ENCODE results near the gene LARGE2. TPM values are rescaled to one million over a fixed set of nuclear protein-coding genes. Genes with fewer than 3 reads are reported as not detected.

The LARGE2 gene
- total and polyA plus RNA-seq, 2 of the 13 experiments (the other 11 are each of a cell fraction or from before 2014, with no cell fraction given) = 8.5 to 21.6 TPM

DNA sequence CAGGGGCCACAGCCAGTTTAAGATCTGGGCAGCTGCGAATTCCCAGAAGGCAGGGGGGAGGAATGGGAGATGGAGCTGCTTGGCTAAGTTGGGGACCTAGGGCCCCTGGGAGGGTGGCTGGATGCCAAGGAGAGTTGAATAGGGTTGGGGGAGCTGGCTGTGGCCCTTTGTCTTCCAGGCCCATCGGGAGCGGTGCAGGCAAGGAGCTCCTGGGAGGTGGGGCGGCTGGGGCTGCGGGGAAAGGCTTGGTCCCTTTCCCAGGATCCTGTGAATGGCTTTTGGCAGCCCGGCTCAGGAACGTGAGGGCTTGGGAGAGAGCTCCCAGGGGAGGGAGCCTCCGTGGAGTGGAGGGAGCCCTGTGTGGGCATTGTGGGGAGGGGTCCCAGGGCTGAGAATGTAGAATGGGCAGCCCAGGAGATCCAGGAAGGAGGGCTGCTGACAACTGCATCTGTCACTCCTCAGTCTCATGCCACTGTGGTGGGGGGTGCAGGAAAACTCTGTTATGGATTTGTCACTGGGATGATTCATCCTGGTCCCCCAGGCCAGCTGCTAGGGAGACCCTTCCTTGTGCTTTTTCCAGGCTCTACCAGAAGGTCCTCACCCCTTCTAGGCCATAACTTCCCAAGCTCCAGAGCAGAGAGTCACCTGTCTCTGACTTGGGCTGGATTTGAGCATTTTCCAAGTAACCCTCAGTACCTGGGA, 21.4 kb upstream of the LARGE2 start:
- intact Hi-C loops (cut with micrococcal nuclease; ENCODE audit: unreplicated experiment) = no loop called here
- no peak overlapping the region for H3K27ac ChIP-seq (ENCODE audit: extremely low read length, insufficient read depth, low read length)
- no TSS peak for BruUV-seq (replicated peaks)
- no peak overlapping the region for H2AFZ ChIP-seq (ENCODE audit: low read length)
- no peak for ATAC-seq
- no peaks in the 10 kb centered on the region for H3K9me3 ChIP-seq (ENCODE audit: low read length)
- ChIA-PET POLR2A (no interaction called here), CTCF (ENCODE audit: low intra/inter-chr PET ratio, low total read pairs) (no interaction called here)
- no peak for FAIRE-seq
- WGBS (ENCODE audit: low lambda C conversion rate) = 57% methylated on average over 7 of the region's 8 CpGs
- H3K4me1 ChIP-seq (ENCODE audit: insufficient read depth, low read length) = peaks cover 44% of the 10 kb centered on the region
- DNase-seq (ENCODE audit: low spot score) = no peak
- no peaks in the 10 kb centered on the region for H3K79me2 ChIP-seq (ENCODE audit: insufficient read depth, low read length)
- peak overlapping the region in 2 of 3 experiments; percentile 62 to 71; a peak in 2 of 6 replicates for H3K4me3 ChIP-seq (replicated peaks in 1 of 3; ENCODE audit: insufficient read depth in 1 of 3, low read depth in 2 of 3, low read length in 3 of 3)
- peak overlapping the region; percentile 86 for H3K4me2 ChIP-seq (ENCODE audit: low read depth, low read length)
- no peak overlapping the region for H3K9ac ChIP-seq (ENCODE audit: insufficient read depth, low read depth, low read length)
- TF ChIP-seq ZNF230 (CRISPR knock-in tag; IDR thresholded peaks at IDR 0.05) (no peak), U2AF2 (IDR thresholded peaks at IDR 0.05; ENCODE audit: low read depth, low read length) (no peak), ZNF772 (CRISPR knock-in tag; IDR thresholded peaks at IDR 0.05) (no peak), EZH2 (conservative IDR thresholded peaks at IDR 0.05; ENCODE audit: low read depth, low read length) (no peak), CBFB (CRISPR knock-in tag; IDR thresholded peaks at IDR 0.05) (no peak), ZNF879 (CRISPR knock-in tag; IDR thresholded peaks at IDR 0.05) (no peak), SYNCRIP (IDR thresholded peaks at IDR 0.05; ENCODE audit: insufficient read depth, low read depth, low read length) (no peak), ZNF180 (CRISPR knock-in tag; IDR thresholded peaks at IDR 0.05; ENCODE audit: borderline replicate concordance, low read depth) (no peak), TAF1 (CRISPR knock-in tag; IDR thresholded peaks at IDR 0.05) (no peak), RORA (CRISPR knock-in tag; IDR thresholded peaks at IDR 0.05) (no peak), KMT2A (CRISPR knock-in tag; IDR thresholded peaks at IDR 0.05) (no peak)
- TF ChIP-seq, protein P1, sequence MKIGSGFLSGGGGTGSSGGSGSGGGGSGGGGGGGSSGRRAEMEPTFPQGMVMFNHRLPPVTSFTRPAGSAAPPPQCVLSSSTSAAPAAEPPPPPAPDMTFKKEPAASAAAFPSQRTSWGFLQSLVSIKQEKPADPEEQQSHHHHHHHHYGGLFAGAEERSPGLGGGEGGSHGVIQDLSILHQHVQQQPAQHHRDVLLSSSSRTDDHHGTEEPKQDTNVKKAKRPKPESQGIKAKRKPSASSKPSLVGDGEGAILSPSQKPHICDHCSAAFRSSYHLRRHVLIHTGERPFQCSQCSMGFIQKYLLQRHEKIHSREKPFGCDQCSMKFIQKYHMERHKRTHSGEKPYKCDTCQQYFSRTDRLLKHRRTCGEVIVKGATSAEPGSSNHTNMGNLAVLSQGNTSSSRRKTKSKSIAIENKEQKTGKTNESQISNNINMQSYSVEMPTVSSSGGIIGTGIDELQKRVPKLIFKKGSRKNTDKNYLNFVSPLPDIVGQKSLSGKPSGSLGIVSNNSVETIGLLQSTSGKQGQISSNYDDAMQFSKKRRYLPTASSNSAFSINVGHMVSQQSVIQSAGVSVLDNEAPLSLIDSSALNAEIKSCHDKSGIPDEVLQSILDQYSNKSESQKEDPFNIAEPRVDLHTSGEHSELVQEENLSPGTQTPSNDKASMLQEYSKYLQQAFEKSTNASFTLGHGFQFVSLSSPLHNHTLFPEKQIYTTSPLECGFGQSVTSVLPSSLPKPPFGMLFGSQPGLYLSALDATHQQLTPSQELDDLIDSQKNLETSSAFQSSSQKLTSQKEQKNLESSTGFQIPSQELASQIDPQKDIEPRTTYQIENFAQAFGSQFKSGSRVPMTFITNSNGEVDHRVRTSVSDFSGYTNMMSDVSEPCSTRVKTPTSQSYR (CRISPR knock-in tag; IDR thresholded peaks at IDR 0.05; ENCODE audit: borderline replicate concordance) = no peak
- TF ChIP-seq, protein P2, sequence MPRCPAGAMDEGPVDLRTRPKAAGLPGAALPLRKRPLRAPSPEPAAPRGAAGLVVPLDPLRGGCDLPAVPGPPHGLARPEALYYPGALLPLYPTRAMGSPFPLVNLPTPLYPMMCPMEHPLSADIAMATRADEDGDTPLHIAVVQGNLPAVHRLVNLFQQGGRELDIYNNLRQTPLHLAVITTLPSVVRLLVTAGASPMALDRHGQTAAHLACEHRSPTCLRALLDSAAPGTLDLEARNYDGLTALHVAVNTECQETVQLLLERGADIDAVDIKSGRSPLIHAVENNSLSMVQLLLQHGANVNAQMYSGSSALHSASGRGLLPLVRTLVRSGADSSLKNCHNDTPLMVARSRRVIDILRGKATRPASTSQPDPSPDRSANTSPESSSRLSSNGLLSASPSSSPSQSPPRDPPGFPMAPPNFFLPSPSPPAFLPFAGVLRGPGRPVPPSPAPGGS (CRISPR knock-in tag; IDR thresholded peaks at IDR 0.05) = no peak
- TF ChIP-seq, protein P3, sequence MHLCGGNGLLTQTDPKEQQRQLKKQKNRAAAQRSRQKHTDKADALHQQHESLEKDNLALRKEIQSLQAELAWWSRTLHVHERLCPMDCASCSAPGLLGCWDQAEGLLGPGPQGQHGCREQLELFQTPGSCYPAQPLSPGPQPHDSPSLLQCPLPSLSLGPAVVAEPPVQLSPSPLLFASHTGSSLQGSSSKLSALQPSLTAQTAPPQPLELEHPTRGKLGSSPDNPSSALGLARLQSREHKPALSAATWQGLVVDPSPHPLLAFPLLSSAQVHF (CRISPR knock-in tag; IDR thresholded peaks at IDR 0.05) = no peak
- H4K20me1 ChIP-seq (ENCODE audit: insufficient read depth, low read length) = no peaks in the 10 kb centered on the region
- no peaks in the 10 kb centered on the region for H3K36me3 ChIP-seq (replicated peaks in 1 of 2; ENCODE audit: control insufficient read depth in 1 of 2, insufficient read depth in 2 of 2, low read length in 2 of 2)
- H3K27me3 ChIP-seq (ENCODE audit: control insufficient read depth in 1 of 2, insufficient read depth in 2 of 2, low read length in 2 of 2) = peaks cover 0 to 21% of the 10 kb centered on the region in 2 experiments; a peak in 1 of 5 replicates
- in situ Hi-C loops (cut with HindIII; ENCODE audit: extremely low pct_ligation_motif_present, low pct_unique_long_range_greater_than_20kb) = no loop called here

Measured in HepG2 (cell line).